Nephron (organoid): ENCODE data around the gene ANO4.
"Not testable (repeated sequence)": the region's sequence is repeated elsewhere in the genome, so short reads cannot be mapped to it uniquely, and the experiment has no call there.

ENCODE experiments used
- H3K27ac Mint-ChIP-seq, 3 experiments: 2 replicates each; pipeline ENCODE4 v1.8.0; 2020; ENCODE audit warnings: mixed read lengths in 3 of 3, mild to moderate bottlenecking in 2 of 3, moderate library complexity in 1 of 3
- H3K27me3 Mint-ChIP-seq: 2 replicates; pipeline ENCODE4 v1.8.0; 2021; ENCODE audit warnings: low read depth, mild to moderate bottlenecking, moderate library complexity, mixed read lengths
- H3K36me3 Mint-ChIP-seq: 2 replicates; pipeline ENCODE4 v1.8.0; 2020; ENCODE audit warnings: low read depth, mixed read lengths
- H3K4me1 Mint-ChIP-seq: 2 replicates; pipeline ENCODE4 v1.8.0; 2020; ENCODE audit warnings: mixed read lengths
- H3K4me3 Mint-ChIP-seq, 3 experiments: 2 replicates each; pipeline ENCODE4 v1.8.0; 2020; ENCODE audit warnings: mild to moderate bottlenecking in 3 of 3, mixed read lengths in 3 of 3, moderate library complexity in 2 of 3
- H3K9me3 Mint-ChIP-seq: 2 replicates; pipeline ENCODE4 v1.8.0; 2020; ENCODE audit warnings: mixed read lengths
- TF ChIP-seq, protein P1 (sequence below), 3 experiments: fragments of 200-600 bp; sonication (generic); IDR thresholded peaks; one replicate each; pipeline ENCODE4 v1.5.0; 2021; ENCODE audit warnings: antibody characterized with exemption in 3 of 3; ENCODE audit not compliant: unreplicated experiment in 3 of 3

Gene ANO4

DNA sequence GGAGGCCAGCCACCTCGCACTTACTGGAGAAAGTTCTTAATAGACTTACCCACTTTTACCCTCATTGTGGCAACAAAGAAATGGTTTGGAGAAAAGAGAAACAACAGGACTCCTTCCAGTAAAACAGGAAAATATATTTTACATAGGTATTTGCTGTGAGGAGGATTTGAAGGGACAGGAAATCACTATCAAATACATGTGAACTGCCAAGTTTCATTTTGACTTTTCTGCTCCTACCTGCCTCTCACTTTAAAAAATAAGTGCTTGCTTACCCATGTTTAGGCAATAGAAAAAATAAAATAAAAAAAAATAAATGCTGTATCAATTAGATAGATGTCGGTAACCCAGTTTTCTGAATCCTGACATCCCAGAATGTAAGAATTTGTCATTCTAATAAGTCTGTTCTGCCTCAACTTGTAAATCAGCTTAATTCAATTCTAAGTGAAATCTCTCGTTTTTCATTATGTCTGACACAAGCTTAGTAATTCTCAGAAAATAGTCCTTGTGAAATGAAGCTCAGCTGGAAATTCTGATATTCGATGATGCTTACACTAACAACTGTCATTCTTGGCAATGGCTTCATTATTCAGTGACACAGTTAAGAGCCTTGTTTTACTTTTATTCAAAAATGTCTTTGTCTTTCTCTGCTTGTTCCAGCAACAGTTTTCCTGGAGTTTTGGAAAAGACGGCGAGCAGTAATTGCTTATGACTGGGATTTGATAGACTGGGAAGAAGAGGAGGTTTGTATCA, 284.1 kb downstream of the ANO4 start:
- H3K9me3 Mint-ChIP-seq, result peaks cover 4% of the 10 kb centered on the region
- TF ChIP-seq, protein P1, sequence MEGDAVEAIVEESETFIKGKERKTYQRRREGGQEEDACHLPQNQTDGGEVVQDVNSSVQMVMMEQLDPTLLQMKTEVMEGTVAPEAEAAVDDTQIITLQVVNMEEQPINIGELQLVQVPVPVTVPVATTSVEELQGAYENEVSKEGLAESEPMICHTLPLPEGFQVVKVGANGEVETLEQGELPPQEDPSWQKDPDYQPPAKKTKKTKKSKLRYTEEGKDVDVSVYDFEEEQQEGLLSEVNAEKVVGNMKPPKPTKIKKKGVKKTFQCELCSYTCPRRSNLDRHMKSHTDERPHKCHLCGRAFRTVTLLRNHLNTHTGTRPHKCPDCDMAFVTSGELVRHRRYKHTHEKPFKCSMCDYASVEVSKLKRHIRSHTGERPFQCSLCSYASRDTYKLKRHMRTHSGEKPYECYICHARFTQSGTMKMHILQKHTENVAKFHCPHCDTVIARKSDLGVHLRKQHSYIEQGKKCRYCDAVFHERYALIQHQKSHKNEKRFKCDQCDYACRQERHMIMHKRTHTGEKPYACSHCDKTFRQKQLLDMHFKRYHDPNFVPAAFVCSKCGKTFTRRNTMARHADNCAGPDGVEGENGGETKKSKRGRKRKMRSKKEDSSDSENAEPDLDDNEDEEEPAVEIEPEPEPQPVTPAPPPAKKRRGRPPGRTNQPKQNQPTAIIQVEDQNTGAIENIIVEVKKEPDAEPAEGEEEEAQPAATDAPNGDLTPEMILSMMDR (IDR thresholded peaks at IDR 0.05; ENCODE audit: unreplicated experiment in 3 of 3), result no peak
- no peak overlapping the region for H3K4me3 Mint-ChIP-seq
- peaks cover 3% of the 10 kb centered on the region for H3K27me3 Mint-ChIP-seq
- H3K27ac Mint-ChIP-seq, result peak overlapping the region in 1 of 3 experiments; percentile 69
- H3K4me1 Mint-ChIP-seq, result peaks cover 41% of the 10 kb centered on the region
- H3K36me3 Mint-ChIP-seq, result no peaks in the 10 kb centered on the region

GRCh38 chr12:101082706-101083105, 288.1 kb downstream of the ANO4 start:
- no peak overlapping the region for H3K4me3 Mint-ChIP-seq
- H3K27me3 Mint-ChIP-seq, result peaks cover 3% of the 10 kb centered on the region
- TF ChIP-seq, protein P1 (IDR thresholded peaks at IDR 0.05; ENCODE audit: unreplicated experiment in 3 of 3), result no peak
- H3K27ac Mint-ChIP-seq, result no peak overlapping the region
- H3K9me3 Mint-ChIP-seq, result peaks cover 4% of the 10 kb centered on the region
- H3K36me3 Mint-ChIP-seq, result no peaks in the 10 kb centered on the region
- peaks cover 19% of the 10 kb centered on the region for H3K4me1 Mint-ChIP-seq

- Mint-ChIP-seq H3K36me3 (no peaks in the 10 kb centered on the region), H3K27ac (no peak overlapping the region), H3K4me1 (peaks cover 5% of the 10 kb centered on the region), H3K27me3 (peaks cover 3% of the 10 kb centered on the region), H3K4me3 (peak overlapping the region in 2 of 3 experiments; percentile 31 to 37), H3K9me3 (peaks cover 4% of the 10 kb centered on the region)
- TF ChIP-seq, protein P1 (IDR thresholded peaks at IDR 0.05; ENCODE audit: unreplicated experiment in 3 of 3), result no peak
Observed at GRCh38 chr12:101086490-101087135, 292.0 kb downstream of the ANO4 start.

DNA sequence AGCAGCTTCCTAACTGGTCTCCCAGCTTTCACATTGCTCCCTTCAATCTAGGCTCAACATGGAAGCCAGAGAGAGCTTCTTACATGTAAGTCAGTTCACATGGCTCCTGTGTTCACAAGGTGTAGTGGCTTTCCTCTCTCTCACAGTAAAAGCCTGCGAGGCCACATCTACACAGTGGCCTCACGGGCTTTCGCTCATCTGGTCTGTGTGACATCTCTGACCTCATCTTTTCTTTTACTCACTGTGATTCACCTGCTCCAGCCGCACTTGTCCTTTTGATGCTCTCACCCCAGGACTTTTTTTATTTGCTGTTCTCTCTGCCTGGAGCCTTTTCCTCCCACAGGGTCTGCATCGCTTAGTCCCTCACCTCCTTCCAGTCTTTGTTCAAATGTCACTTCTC, 293.3 kb downstream of the ANO4 start:
- Mint-ChIP-seq H3K27ac (no peak overlapping the region), H3K36me3 (no peaks in the 10 kb centered on the region), H3K4me3 (no peak overlapping the region), H3K27me3 (no peaks in the 10 kb centered on the region), H3K9me3 (no peaks in the 10 kb centered on the region), H3K4me1 (peaks cover 5% of the 10 kb centered on the region)
- TF ChIP-seq, protein P1 (IDR thresholded peaks at IDR 0.05; ENCODE audit: unreplicated experiment in 3 of 3), result no peak

DNA sequence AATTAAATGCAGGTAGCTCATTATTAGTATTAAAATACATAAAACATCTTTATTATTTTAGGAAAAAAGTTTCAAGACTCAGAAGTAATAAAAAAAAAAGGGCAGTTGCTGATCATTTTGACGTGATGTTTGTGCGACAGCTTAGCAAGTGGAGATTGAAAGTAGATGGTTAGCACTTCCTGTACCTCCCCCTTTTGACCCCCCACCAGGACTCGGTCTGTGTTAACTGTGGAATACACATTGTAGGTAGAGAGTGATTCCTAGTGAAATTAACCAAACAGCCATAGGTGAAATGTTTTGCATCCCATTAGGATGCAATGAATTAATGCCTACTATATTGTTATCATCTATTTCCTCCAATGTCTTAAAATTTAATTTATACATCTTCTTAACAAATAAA, 294.7 kb downstream of the ANO4 start:
- H3K27me3 Mint-ChIP-seq, result no peaks in the 10 kb centered on the region
- no peak overlapping the region for H3K4me3 Mint-ChIP-seq
- H3K36me3 Mint-ChIP-seq, result no peaks in the 10 kb centered on the region
- TF ChIP-seq, protein P1 (IDR thresholded peaks at IDR 0.05; ENCODE audit: unreplicated experiment in 3 of 3), result no peak
- H3K4me1 Mint-ChIP-seq, result peaks cover 5% of the 10 kb centered on the region
- H3K27ac Mint-ChIP-seq, result no peak overlapping the region
- no peaks in the 10 kb centered on the region for H3K9me3 Mint-ChIP-seq

DNA sequence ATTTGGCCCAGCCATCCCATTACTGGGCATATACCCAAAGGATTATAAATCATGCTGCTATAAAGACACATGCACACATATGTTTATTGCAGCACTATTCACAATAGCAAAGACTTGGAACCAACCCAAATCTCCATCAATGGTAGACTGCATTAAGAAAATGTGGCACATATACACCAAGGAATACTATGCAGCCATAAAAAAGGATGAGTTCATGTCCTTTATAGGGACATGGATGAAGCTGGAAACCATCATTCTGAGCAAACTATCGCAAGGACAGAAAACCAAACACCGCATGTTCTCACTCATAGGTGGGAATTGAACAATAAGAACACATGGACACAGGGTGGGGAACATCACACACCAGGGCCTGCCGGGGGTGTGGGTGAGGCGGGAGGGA, 295.6 kb downstream of the ANO4 start:
- H3K4me3 Mint-ChIP-seq, H3K4me1 Mint-ChIP-seq, H3K27ac Mint-ChIP-seq, H3K36me3 Mint-ChIP-seq, H3K27me3 Mint-ChIP-seq, H3K9me3 Mint-ChIP-seq: not testable (repeated sequence)
